Astrocyte (in vitro differentiated cells and primary cell): ENCODE results near the gene FPGS.

Experiments
- CTCF ChIP-seq: IDR thresholded peaks from 2 replicates; pipeline ENCODE4 v1.5.1; 2011; ENCODE audit warnings: low read depth, mild to moderate bottlenecking, inconsistent platforms, low read length, moderate library complexity; ENCODE audit not compliant: insufficient read depth
- EZH2 ChIP-seq: IDR thresholded peaks from 2 replicates; pipeline ENCODE4 v1.6.1; 2012; ENCODE audit warnings: mild to moderate bottlenecking, low read length, inconsistent platforms; ENCODE audit not compliant: insufficient read depth

- no peak for TF ChIP-seq CTCF
- no peak for TF ChIP-seq EZH2
These were observed 24.2 kb upstream of the FPGS start, which contains the start of gene SH2D3C for GRCh38 chr9:127778280-127779135.
